SK-N-SH treated with all-trans-retinoic acid at 6 μM for 48 hours (cell line): Measurements from ENCODE around the gene ST14.

Experiments
- ARNTL ChIP-seq: fragments of 450-650 bp; formaldehyde crosslinking; IDR thresholded peaks from 2 replicates; pipeline ENCODE4 v1.5.0; 2020; ENCODE audit warnings: low read depth, mild to moderate bottlenecking, moderate library complexity, borderline replicate concordance
- CSDC2 ChIP-seq: fragments of 250-450 bp; sonication (Bioruptor Pico); IDR thresholded peaks from 2 replicates; pipeline ENCODE4 v1.5.0; 2020; ENCODE audit warnings: mild to moderate bottlenecking, moderate library complexity
- ESRRG ChIP-seq: fragments of 250-450 bp; sonication (Bioruptor Pico); IDR thresholded peaks from 2 replicates; pipeline ENCODE4 v1.6.1; 2021; ENCODE audit warnings: mild to moderate bottlenecking
- GLIS3 ChIP-seq: fragments of 250-450 bp; sonication (Bioruptor Pico); IDR thresholded peaks from 2 replicates; pipeline ENCODE4 v1.5.0; 2020; ENCODE audit warnings: mild to moderate bottlenecking, moderate library complexity
- ISL1 ChIP-seq: fragments of 250-450 bp; sonication (Bioruptor Pico); IDR thresholded peaks from 2 replicates; pipeline ENCODE4 v2.1.2; 2022; ENCODE audit warnings: mild to moderate bottlenecking, moderate library complexity
- OSR1 ChIP-seq: fragments of 250-450 bp; sonication (Bioruptor Pico); IDR thresholded peaks from 2 replicates; pipeline ENCODE4 v1.8.0; 2022; ENCODE audit warnings: moderate library complexity, mild to moderate bottlenecking, inconsistent platforms
- RARB ChIP-seq: fragments of 250-450 bp; sonication (Bioruptor Pico); IDR thresholded peaks from 2 replicates; pipeline ENCODE4 v1.8.0; 2021; ENCODE audit warnings: mild to moderate bottlenecking, moderate library complexity
- ZFP3 ChIP-seq: fragments of 250-450 bp; sonication (Bioruptor Pico); IDR thresholded peaks from 2 replicates; pipeline ENCODE4 v1.5.0; 2020; ENCODE audit warnings: mild to moderate bottlenecking, moderate library complexity
- ZNF70 ChIP-seq: fragments of 450-650 bp; formaldehyde crosslinking; IDR thresholded peaks from 2 replicates; pipeline ENCODE4 v1.5.0; 2020; ENCODE audit warnings: mild to moderate bottlenecking, moderate library complexity
- ZNF8 ChIP-seq: fragments of 450-650 bp; formaldehyde crosslinking; IDR thresholded peaks from 2 replicates; pipeline ENCODE4 v1.5.0; 2020; ENCODE audit warnings: mild to moderate bottlenecking, moderate library complexity
- TF ChIP-seq, protein P1 (sequence below): fragments of 250-450 bp; sonication (Bioruptor Pico); IDR thresholded peaks from 2 replicates; pipeline ENCODE4 v1.5.1; 2020; ENCODE audit warnings: low read depth, mild to moderate bottlenecking, moderate library complexity
- TF ChIP-seq, protein P2 (sequence below): fragments of 250-450 bp; sonication (Bioruptor Pico); IDR thresholded peaks from 2 replicates; pipeline ENCODE4 v1.8.0; 2020; ENCODE audit warnings: mild to moderate bottlenecking, moderate library complexity, borderline replicate concordance
- TF ChIP-seq, protein P3 (sequence below): fragments of 250-450 bp; sonication (Bioruptor Pico); IDR thresholded peaks from 2 replicates; pipeline ENCODE4 v1.5.1; 2021; ENCODE audit warnings: mild to moderate bottlenecking, moderate library complexity
- TF ChIP-seq, protein P4 (sequence below): fragments of 250-450 bp; sonication (Bioruptor Pico); IDR thresholded peaks from 2 replicates; pipeline ENCODE4 v1.5.0; 2020; ENCODE audit warnings: mild to moderate bottlenecking, moderate library complexity

DNA sequence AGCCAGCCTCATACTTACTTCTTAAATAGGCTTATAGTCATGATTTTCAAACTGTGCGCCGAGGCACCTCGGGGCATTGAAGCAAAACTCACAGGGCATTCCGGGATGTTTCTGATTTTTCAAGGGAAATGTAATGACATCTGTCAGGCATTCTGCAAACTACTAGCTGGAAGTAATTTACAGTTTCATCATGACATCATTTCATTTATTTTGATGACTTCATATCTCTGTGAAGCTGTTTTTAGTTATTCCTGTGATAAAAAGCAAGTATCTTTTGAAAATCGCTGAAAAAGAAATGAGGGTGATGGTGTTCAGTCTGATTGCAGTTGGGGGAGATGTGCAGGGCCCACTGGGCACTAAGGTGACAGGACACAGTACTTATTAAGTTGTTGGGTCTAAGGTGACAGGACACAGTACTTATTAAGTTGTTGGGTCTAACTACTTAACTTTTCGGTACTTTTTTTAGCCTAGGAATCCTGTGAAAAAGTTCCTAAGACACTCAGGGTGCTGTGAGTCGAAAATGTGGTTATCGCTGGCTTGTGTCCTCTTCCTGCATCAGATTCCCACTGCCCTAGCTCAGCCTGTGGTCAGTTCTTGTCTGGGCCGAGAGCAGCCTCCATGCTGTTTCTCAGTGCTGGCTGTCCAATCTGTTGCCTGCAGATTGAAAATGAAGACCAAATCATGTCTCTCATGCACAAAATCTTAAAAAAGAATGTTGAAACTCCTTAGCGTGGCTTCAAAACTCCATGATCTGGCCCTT is 47.3 kb upstream of the ST14 start:
- no peak for TF ChIP-seq GLIS3 (CRISPR knock-in tag)
- TF ChIP-seq CSDC2 (CRISPR knock-in tag): no peak
- TF ChIP-seq OSR1 (CRISPR knock-in tag): no peak
- TF ChIP-seq, protein P1, sequence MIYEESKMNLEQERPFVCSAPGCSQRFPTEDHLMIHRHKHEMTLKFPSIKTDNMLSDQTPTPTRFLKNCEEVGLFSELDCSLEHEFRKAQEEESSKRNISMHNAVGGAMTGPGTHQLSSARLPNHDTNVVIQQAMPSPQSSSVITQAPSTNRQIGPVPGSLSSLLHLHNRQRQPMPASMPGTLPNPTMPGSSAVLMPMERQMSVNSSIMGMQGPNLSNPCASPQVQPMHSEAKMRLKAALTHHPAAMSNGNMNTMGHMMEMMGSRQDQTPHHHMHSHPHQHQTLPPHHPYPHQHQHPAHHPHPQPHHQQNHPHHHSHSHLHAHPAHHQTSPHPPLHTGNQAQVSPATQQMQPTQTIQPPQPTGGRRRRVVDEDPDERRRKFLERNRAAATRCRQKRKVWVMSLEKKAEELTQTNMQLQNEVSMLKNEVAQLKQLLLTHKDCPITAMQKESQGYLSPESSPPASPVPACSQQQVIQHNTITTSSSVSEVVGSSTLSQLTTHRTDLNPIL (CRISPR knock-in tag): no peak
- TF ChIP-seq, protein P2, sequence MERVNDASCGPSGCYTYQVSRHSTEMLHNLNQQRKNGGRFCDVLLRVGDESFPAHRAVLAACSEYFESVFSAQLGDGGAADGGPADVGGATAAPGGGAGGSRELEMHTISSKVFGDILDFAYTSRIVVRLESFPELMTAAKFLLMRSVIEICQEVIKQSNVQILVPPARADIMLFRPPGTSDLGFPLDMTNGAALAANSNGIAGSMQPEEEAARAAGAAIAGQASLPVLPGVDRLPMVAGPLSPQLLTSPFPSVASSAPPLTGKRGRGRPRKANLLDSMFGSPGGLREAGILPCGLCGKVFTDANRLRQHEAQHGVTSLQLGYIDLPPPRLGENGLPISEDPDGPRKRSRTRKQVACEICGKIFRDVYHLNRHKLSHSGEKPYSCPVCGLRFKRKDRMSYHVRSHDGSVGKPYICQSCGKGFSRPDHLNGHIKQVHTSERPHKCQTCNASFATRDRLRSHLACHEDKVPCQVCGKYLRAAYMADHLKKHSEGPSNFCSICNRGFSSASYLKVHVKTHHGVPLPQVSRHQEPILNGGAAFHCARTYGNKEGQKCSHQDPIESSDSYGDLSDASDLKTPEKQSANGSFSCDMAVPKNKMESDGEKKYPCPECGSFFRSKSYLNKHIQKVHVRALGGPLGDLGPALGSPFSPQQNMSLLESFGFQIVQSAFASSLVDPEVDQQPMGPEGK: no peak
- no peak for TF ChIP-seq ZNF70 (CRISPR knock-in tag)
- TF ChIP-seq, protein P3, sequence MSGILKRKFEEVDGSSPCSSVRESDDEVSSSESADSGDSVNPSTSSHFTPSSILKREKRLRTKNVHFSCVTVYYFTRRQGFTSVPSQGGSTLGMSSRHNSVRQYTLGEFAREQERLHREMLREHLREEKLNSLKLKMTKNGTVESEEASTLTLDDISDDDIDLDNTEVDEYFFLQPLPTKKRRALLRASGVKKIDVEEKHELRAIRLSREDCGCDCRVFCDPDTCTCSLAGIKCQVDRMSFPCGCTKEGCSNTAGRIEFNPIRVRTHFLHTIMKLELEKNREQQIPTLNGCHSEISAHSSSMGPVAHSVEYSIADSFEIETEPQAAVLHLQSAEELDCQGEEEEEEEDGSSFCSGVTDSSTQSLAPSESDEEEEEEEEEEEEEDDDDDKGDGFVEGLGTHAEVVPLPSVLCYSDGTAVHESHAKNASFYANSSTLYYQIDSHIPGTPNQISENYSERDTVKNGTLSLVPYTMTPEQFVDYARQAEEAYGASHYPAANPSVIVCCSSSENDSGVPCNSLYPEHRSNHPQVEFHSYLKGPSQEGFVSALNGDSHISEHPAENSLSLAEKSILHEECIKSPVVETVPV (CRISPR knock-in tag): no peak
- TF ChIP-seq ARNTL (CRISPR knock-in tag): no peak
- TF ChIP-seq ISL1 (CRISPR knock-in tag): no peak
- TF ChIP-seq ZNF8 (CRISPR knock-in tag): no peak
- no peak for TF ChIP-seq RARB (CRISPR knock-in tag)
- TF ChIP-seq, protein P4, sequence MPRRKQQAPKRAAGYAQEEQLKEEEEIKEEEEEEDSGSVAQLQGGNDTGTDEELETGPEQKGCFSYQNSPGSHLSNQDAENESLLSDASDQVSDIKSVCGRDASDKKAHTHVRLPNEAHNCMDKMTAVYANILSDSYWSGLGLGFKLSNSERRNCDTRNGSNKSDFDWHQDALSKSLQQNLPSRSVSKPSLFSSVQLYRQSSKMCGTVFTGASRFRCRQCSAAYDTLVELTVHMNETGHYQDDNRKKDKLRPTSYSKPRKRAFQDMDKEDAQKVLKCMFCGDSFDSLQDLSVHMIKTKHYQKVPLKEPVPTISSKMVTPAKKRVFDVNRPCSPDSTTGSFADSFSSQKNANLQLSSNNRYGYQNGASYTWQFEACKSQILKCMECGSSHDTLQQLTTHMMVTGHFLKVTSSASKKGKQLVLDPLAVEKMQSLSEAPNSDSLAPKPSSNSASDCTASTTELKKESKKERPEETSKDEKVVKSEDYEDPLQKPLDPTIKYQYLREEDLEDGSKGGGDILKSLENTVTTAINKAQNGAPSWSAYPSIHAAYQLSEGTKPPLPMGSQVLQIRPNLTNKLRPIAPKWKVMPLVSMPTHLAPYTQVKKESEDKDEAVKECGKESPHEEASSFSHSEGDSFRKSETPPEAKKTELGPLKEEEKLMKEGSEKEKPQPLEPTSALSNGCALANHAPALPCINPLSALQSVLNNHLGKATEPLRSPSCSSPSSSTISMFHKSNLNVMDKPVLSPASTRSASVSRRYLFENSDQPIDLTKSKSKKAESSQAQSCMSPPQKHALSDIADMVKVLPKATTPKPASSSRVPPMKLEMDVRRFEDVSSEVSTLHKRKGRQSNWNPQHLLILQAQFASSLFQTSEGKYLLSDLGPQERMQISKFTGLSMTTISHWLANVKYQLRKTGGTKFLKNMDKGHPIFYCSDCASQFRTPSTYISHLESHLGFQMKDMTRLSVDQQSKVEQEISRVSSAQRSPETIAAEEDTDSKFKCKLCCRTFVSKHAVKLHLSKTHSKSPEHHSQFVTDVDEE (CRISPR knock-in tag): no peak
- no peak for TF ChIP-seq ZFP3
- TF ChIP-seq ESRRG (CRISPR knock-in tag): no peak
